SK-N-SH treated with all-trans-retinoic acid at 6 μM for 48 hours (cell line): ENCODE data around the gene MVB12B.

Source experiments
- CREB5 ChIP-seq: fragments of 250-450 bp; sonication (Bioruptor Pico); IDR thresholded peaks from 2 replicates; pipeline ENCODE4 v1.5.1; 2020; ENCODE audit warnings: low read depth, mild to moderate bottlenecking, moderate library complexity
- CSDC2 ChIP-seq: fragments of 250-450 bp; sonication (Bioruptor Pico); IDR thresholded peaks from 2 replicates; pipeline ENCODE4 v1.5.0; 2020; ENCODE audit warnings: mild to moderate bottlenecking, moderate library complexity
- CSRNP3 ChIP-seq: fragments of 250-450 bp; sonication (Bioruptor Pico); IDR thresholded peaks from 2 replicates; pipeline ENCODE4 v1.5.1; 2021; ENCODE audit warnings: mild to moderate bottlenecking, moderate library complexity
- OSR1 ChIP-seq: fragments of 250-450 bp; sonication (Bioruptor Pico); IDR thresholded peaks from 2 replicates; pipeline ENCODE4 v1.8.0; 2022; ENCODE audit warnings: moderate library complexity, mild to moderate bottlenecking, inconsistent platforms
- PATZ1 ChIP-seq: fragments of 250-450 bp; sonication (Bioruptor Pico); IDR thresholded peaks from 2 replicates; pipeline ENCODE4 v1.8.0; 2020; ENCODE audit warnings: mild to moderate bottlenecking, moderate library complexity, borderline replicate concordance
- SNAI2 ChIP-seq: fragments of 250-450 bp; sonication (Bioruptor Pico); IDR thresholded peaks from 2 replicates; pipeline ENCODE4 v1.5.0; 2020; ENCODE audit warnings: mild to moderate bottlenecking, moderate library complexity
- ZFP3 ChIP-seq: fragments of 250-450 bp; sonication (Bioruptor Pico); IDR thresholded peaks from 2 replicates; pipeline ENCODE4 v1.5.0; 2020; ENCODE audit warnings: mild to moderate bottlenecking, moderate library complexity
- ZFP30 ChIP-seq: fragments of 450-650 bp; formaldehyde crosslinking; IDR thresholded peaks from 2 replicates; pipeline ENCODE4 v1.5.0; 2022; ENCODE audit warnings: mild to moderate bottlenecking, moderate library complexity
- ZNF70 ChIP-seq: fragments of 450-650 bp; formaldehyde crosslinking; IDR thresholded peaks from 2 replicates; pipeline ENCODE4 v1.5.0; 2020; ENCODE audit warnings: mild to moderate bottlenecking, moderate library complexity

GRCh38 chr9:126320158-126320922 lies 6.3 kb upstream of the MVB12B start:
- TF ChIP-seq OSR1 (CRISPR knock-in tag) (no peak), CSRNP3 (CRISPR knock-in tag) (no peak), SNAI2 (CRISPR knock-in tag) (no peak), CREB5 (CRISPR knock-in tag) (no peak), ZFP3 (CRISPR knock-in tag) (no peak), ZNF70 (no peak), PATZ1 (CRISPR knock-in tag) (no peak), ZFP30 (no peak), CSDC2 (no peak)
